ENCODE results near the gene TET3. TPM values are rescaled to one million over a fixed set of nuclear protein-coding genes. Genes with fewer than 3 reads are reported as not detected.
A peak's percentile ranks its signal among the peaks of the same experiment; 100 is the strongest.

The TET3 gene
- polyA plus RNA-seq, 1 of the 3 experiments (the other 2 are of a cell fraction) = 1.6 TPM

DNA sequence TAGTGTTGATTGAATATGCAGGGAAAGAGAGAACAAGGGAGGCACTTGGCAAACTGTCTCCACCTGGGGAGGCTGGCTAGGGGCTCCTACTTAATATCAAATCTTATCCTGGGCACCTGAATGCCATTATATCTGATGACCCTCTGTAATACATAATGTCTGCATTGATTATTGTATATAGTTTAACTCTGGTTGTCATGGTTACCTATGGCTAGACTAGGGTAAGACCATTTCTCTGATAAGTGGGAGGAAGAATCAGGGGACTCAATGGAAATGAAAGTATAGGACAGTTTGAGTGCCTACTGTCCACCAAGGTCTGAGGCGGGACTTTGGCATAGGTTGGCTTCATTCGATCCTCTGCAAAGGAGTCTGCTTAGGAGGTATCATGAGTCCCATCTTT, 7.2 kb upstream of the TET3 start (continued):
- TF ChIP-seq NRF1 (IDR thresholded peaks at IDR 0.05; ENCODE audit: low read depth, low read length) = no peak
- no peak for TF ChIP-seq MXI1 (IDR thresholded peaks at IDR 0.05; ENCODE audit: low read depth, low read length)
- TF ChIP-seq, protein P1, sequence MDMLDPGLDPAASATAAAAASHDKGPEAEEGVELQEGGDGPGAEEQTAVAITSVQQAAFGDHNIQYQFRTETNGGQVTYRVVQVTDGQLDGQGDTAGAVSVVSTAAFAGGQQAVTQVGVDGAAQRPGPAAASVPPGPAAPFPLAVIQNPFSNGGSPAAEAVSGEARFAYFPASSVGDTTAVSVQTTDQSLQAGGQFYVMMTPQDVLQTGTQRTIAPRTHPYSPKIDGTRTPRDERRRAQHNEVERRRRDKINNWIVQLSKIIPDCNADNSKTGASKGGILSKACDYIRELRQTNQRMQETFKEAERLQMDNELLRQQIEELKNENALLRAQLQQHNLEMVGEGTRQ (IDR thresholded peaks at IDR 0.05; ENCODE audit: borderline replicate concordance, low read depth, low read length) = no peak
- no peak for TF ChIP-seq RCOR1 (IDR thresholded peaks at IDR 0.05; ENCODE audit: low read length)
- no peak for TF ChIP-seq JUND (IDR thresholded peaks at IDR 0.05)
- TF ChIP-seq NFIC (IDR thresholded peaks at IDR 0.05; ENCODE audit: borderline replicate concordance) = no peak
- TF ChIP-seq POLR2AphosphoS5 (IDR thresholded peaks at IDR 0.05; ENCODE audit: low read depth, low read length) = no peak
- TF ChIP-seq CHD2 (IDR thresholded peaks at IDR 0.05; ENCODE audit: low read length, partially characterized antibody) = no peak
- no peak for TF ChIP-seq TEAD4 (IDR thresholded peaks at IDR 0.05; ENCODE audit: borderline replicate concordance, insufficient read depth)

DNA sequence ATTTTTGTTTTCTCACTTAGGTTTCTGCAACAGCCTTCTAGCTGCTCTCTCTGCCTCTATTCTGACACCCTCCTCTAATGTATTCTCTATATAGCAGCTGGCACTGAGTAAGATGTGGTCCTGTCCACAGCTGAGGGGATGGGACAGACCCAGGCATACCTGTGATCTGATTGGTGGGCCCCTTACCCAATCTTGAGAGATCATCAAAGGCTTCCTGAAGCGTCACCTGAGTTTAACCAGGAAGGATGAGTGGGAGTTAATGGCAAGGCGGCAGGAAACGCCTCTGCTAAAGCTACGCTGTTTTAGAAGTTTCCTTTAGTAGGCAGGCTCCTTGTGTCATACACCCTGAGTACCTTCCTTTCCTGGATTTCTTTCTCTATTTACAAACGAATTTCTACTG, 5.7 kb upstream of the TET3 start:
- Histone ChIP-seq H3K79me2 (ENCODE audit: insufficient read depth) (no peaks in the 10 kb centered on the region), H4K20me1 (ENCODE audit: insufficient read depth) (no peaks in the 10 kb centered on the region), H3K27me3 (ENCODE audit: insufficient read depth) (no peaks in the 10 kb centered on the region), H3K9me2 (no peaks in the 10 kb centered on the region), H3K4me2 (0 out of 2 replicates have a peak overlapping the region, but pooled peaks have one; percentile 40), H3K9me3 (no peaks in the 10 kb centered on the region), H3K4me1 (ENCODE audit: control insufficient read depth in 1 of 2, insufficient read depth in 2 of 2, low read depth in 1 of 2, low read length in 1 of 2) (peaks cover 4 to 29% of the 10 kb centered on the region in 2 experiments; a peak in 3 of 4 replicates), H2AFZ (ENCODE audit: low read depth) (no peak overlapping the region), H3K9ac (no peak overlapping the region), H3K4me3 (ENCODE audit: low read depth in 2 of 2, low read length in 1 of 2) (no peak overlapping the region), H3K27ac (ENCODE audit: low read depth in 2 of 2, low read length in 1 of 2) (no peak overlapping the region), H3K36me3 (replicated peaks in 1 of 2; ENCODE audit: control insufficient read depth in 1 of 2, insufficient read depth in 2 of 2, low read length in 1 of 2) (no peaks in the 10 kb centered on the region), H3F3A (replicated peaks; ENCODE audit: insufficient read depth) (peaks cover 19% of the 10 kb centered on the region)
- no peak for TF ChIP-seq ELF1 (IDR thresholded peaks at IDR 0.05)
- TF ChIP-seq RAD21 (IDR thresholded peaks at IDR 0.05; ENCODE audit: low read length) = no peak
- TF ChIP-seq MEF2A (IDR thresholded peaks at IDR 0.05; ENCODE audit: borderline replicate concordance, low read depth) = no peak
- TF ChIP-seq, protein P2, sequence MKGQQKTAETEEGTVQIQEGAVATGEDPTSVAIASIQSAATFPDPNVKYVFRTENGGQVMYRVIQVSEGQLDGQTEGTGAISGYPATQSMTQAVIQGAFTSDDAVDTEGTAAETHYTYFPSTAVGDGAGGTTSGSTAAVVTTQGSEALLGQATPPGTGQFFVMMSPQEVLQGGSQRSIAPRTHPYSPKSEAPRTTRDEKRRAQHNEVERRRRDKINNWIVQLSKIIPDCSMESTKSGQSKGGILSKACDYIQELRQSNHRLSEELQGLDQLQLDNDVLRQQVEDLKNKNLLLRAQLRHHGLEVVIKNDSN (IDR thresholded peaks at IDR 0.05; ENCODE audit: borderline replicate concordance, low read depth) = no peak
- no peak for TF ChIP-seq FOXJ3 (CRISPR knock-in tag; IDR thresholded peaks at IDR 0.05)
- TF ChIP-seq EZH2phosphoT487 (IDR thresholded peaks at IDR 0.05; ENCODE audit: borderline replicate concordance, low read depth) = no peak
- TF ChIP-seq MXI1 (IDR thresholded peaks at IDR 0.05; ENCODE audit: low read depth, low read length) = no peak
- no peak for TF ChIP-seq RXRA (IDR thresholded peaks at IDR 0.05; ENCODE audit: borderline replicate concordance, low read depth)
- TF ChIP-seq, protein P3, sequence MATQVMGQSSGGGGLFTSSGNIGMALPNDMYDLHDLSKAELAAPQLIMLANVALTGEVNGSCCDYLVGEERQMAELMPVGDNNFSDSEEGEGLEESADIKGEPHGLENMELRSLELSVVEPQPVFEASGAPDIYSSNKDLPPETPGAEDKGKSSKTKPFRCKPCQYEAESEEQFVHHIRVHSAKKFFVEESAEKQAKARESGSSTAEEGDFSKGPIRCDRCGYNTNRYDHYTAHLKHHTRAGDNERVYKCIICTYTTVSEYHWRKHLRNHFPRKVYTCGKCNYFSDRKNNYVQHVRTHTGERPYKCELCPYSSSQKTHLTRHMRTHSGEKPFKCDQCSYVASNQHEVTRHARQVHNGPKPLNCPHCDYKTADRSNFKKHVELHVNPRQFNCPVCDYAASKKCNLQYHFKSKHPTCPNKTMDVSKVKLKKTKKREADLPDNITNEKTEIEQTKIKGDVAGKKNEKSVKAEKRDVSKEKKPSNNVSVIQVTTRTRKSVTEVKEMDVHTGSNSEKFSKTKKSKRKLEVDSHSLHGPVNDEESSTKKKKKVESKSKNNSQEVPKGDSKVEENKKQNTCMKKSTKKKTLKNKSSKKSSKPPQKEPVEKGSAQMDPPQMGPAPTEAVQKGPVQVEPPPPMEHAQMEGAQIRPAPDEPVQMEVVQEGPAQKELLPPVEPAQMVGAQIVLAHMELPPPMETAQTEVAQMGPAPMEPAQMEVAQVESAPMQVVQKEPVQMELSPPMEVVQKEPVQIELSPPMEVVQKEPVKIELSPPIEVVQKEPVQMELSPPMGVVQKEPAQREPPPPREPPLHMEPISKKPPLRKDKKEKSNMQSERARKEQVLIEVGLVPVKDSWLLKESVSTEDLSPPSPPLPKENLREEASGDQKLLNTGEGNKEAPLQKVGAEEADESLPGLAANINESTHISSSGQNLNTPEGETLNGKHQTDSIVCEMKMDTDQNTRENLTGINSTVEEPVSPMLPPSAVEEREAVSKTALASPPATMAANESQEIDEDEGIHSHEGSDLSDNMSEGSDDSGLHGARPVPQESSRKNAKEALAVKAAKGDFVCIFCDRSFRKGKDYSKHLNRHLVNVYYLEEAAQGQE (IDR thresholded peaks at IDR 0.05; ENCODE audit: low read depth, low read length) = no peak
- no peak for TF ChIP-seq JUND (IDR thresholded peaks at IDR 0.05)
- TF ChIP-seq FOSL2 (IDR thresholded peaks at IDR 0.05; ENCODE audit: borderline replicate concordance, low read depth) = no peak
- TF ChIP-seq EP300 (IDR thresholded peaks at IDR 0.05; ENCODE audit: borderline replicate concordance in 1 of 2, low read depth in 1 of 2, low read length in 1 of 2) = no peak
- TF ChIP-seq GABPA (IDR thresholded peaks at IDR 0.05; ENCODE audit: low read depth) = no peak
- no peak for TF ChIP-seq RCOR1 (IDR thresholded peaks at IDR 0.05; ENCODE audit: low read length)
- TF ChIP-seq TAF1 (IDR thresholded peaks at IDR 0.05; ENCODE audit: borderline replicate concordance, low read depth, low read length) = no peak
- TF ChIP-seq GATA2 (CRISPR knock-in tag; IDR thresholded peaks at IDR 0.05) = no peak
- no peak for TF ChIP-seq NRF1 (IDR thresholded peaks at IDR 0.05; ENCODE audit: low read depth, low read length)
- TF ChIP-seq, protein P4, sequence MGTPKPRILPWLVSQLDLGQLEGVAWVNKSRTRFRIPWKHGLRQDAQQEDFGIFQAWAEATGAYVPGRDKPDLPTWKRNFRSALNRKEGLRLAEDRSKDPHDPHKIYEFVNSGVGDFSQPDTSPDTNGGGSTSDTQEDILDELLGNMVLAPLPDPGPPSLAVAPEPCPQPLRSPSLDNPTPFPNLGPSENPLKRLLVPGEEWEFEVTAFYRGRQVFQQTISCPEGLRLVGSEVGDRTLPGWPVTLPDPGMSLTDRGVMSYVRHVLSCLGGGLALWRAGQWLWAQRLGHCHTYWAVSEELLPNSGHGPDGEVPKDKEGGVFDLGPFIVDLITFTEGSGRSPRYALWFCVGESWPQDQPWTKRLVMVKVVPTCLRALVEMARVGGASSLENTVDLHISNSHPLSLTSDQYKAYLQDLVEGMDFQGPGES (IDR thresholded peaks at IDR 0.05; ENCODE audit: low read depth, low read length) = no peak
- no peak for TF ChIP-seq TEAD4 (IDR thresholded peaks at IDR 0.05; ENCODE audit: borderline replicate concordance, insufficient read depth)
- no peak for TF ChIP-seq FOXM1 (IDR thresholded peaks at IDR 0.05; ENCODE audit: low read depth)
- ChIA-PET POLR2A (no interaction called here), CTCF (interaction anchor here (1.0 kb wide), 1 partner anchor 9 kb away, joined by 3 read pairs; no protein-coding TSS in a partner anchor)
- DNase-seq = no peak
- WGBS (ENCODE audit: low lambda C conversion rate) = 78% methylated on average over 5 of the region's 5 CpGs
